Activated T-helper 1 cell treated with anti-CD3 and anti-CD28 coated beads, Interleukin-2, amount 50 U/mL, for 16 hours (primary cell): ENCODE results near the gene CACNA2D3.
"Not testable (repeated sequence)": the region's sequence is repeated elsewhere in the genome, so short reads cannot be mapped to it uniquely, and the experiment has no call there.

Experiments
- DNase-seq, 2 donors: peaks; one replicate each; pipeline ENCODE4 v3.0.0-alpha.2; 2020; ENCODE audit warnings: low read depth in 1 of 2, low spot score in 1 of 2

Gene CACNA2D3

DNA sequence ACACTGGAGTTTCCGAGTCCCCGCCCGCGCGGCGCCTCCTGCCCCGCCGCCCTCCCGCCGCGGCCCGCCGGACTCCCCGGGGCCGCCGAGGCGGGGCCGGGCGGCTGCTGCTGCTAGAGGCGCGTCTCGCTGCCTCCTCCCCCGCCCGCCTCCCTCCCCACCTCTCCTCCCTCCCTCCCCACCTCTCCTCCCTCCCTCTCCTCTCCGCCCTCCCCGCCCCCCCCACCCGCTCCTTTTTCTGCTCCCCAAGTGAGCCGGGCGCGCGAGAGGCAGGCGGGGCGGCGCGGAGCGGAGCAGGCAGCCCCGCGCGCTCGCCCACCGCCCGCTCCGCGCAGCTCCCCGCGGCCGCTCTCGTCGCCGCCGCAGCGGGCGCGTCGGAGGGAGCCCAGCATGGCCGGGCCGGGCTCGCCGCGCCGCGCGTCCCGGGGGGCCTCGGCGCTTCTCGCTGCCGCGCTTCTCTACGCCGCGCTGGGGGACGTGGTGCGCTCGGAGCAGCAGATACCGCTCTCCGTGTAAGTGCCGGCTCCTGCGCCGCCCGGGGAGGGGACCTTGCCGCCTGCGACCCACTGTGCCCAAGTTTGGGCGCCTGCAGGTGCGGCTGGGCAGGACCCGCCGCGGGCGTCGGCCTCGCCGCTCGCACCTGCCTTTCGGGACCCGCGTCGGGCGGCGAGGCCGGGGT, at the start of gene CACNA2D3:
CACNA2D3 (plus strand) TSS at position 229 of the 679 bp plus-strand sequence.
- DNase-seq: no peak

DNA sequence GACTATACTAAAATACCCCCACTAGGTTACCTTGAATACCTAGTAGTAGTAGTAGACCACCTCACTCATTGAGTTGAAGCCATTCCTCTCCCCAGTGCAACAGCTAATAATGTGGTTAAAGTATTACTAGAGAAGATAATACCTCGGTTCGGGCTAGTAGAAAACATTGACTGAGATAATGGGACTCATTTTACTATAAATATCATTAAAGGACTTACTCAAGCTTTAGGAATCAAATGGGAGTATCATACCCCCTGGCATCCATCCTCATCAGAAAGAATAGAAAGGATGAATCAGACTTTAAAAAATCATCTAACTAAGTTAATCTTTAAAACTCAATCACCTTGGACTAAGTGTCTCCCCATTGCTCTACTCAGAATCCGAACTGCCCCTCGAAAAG, 49.0 kb upstream of the CACNA2D3 start:
- DNase-seq: no peak

DNA sequence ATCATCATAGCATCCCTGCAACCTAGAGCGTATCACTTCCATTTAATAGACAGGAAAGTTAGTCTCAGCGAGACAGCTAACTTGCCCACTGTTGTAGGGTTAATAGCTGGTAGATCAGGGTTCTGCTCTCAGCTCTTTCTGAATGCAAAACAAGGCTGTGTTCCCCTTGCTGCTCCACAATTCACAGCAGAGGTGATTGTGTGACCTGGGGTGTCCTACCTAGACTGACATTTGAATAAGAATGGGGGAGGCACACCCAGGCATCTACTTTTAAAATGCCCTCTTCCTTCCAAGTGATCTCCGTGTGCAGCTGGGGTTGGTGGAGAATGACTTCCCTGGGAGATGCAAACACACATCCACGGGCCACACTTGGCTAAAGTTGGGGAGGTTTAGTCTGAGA, 43.0 kb upstream of the CACNA2D3 start:
- DNase-seq: no peak

DNA sequence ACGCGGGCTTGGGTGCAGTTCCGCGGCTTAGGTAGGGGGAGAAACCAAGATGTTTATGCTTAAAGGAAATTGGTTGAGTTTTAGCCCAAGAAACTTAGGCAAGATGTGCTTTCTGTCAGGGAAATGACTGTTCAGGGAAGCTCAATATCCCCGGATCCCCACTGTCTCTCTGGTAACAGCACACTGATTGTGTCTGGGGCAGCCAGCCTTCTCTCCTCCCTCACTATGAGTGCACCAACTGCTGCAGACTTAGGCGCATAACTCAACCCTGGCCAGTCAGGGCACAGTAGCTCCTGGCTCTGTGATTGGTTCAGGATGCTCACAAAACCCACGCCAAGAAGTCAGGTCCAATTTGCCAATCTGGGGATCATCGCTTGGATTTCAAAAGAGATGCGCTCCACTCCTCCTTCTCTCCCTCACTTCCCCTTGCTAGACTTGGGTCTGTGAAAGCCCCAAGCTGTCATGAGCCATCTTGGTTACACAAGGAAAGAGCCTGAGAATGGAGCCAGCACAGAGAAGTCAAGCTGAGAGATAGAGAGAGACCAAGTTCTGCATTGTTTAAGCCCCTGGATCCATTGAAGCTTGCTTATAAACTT, 42.5 kb upstream of the CACNA2D3 start:
- no peak for DNase-seq

DNA sequence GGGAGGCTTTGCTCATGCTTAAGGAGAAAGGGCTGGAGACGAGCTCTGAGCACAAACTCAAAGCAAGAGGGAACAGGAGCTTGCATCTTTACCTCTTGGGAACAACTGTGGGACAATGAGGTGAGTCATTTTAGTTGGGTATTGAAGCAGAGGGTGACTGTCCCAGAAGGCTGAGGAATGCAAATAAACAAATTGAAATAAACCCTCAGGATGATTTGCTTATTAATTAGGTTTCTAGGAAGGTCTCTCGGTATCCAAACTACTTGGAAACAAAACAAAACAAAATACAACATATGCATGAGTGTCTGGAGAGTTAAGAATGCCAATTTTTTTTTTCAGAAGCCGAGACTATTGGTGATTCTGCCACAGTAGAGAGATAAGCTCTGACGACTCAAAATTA, 38.4 kb upstream of the CACNA2D3 start:
- DNase-seq: no peak

DNA sequence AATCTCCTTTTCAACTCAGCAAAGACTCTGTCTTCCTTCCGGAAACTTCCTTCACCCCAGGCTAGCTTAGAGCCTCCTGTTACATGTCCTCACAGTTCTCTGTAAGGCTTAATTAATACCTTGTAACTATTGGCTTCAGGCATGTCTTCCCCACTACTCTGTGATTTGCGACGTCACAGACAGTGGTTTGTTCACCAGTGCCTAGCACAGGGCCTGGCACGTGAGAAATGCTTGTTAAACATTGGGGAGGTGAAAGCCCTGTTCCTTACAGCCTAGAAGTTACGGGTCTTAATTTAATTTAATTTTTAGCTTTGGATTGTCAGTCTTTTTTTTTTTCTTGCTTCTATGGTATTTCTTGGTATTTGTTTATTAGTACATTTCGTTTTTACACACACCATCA, 36.4 kb upstream of the CACNA2D3 start:
- no peak for DNase-seq

DNA sequence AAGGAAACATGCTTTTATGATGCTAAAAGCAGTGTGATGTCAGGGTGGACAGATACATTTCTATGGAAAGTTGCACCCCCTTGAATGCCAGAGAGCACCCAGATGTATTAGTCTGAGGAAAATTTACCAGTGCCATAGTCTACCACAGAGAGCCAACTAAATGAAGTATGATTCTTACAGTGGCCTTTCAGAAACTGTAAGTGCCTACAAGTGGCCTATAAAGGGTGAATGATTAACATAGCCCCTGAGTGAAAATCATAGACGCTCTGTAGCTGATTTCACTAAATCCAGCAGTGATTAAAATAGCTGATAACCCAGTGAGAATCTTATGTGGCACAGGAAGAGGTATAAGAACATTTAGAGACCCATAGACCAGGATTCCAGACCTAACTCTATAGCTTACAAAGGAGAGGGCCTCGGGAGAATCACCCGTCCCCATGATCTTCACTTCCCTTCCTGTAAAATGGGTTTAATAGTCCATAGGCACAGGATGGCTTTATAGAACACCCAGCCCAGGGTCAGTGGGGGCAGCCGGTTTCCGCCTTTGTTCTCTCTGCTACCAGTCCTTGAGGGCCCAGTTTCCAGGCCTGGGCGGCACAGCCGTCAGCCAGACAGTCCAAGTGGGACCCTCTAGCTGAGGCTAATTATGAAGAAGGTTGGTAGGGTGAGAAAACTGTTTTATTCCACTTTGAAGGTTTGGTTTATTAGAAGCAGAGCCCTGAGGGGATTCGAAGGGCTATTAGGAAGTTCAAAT, 35.5 kb upstream of the CACNA2D3 start:
- DNase-seq: no peak

DNA sequence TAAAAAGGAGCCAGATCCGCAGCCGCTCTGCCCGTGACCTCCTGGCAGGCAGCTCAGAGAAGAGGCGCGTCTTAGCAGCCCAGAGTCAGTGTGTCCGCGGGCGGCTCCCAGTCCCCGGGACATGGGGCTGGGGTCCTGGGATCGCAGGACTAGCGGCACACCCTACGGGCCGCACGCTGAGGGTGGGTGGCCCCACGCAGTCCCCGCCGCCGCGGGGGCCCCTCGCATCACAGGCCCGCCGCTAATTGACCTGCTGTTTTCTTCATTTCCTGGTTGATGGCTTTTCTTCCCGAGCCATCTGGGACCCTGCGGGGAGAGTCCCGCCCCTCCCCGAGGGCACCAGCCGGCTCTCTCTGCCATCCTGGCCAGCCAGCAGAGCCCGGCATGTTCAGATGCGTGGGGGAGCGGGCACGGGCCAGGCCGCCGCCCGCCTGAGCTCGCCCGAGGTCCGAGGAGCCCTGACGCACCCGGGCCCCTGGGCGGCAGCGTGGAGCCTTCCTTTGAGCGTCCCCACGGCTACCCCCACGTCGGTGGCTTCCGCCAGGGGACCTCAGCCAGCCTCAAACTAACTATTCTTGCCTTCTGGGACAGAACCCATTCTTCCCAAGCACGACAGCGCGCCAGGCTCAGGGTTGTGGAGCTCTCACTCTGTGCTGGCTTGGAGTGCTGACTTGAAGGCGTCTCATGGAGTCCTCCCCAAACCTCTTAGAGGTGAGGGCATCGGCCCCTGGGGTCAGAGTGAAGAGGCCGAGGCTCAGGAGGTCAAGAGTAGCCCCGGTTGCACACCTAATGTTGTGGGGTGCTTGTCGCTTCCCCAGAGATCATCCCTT, 34.6 kb upstream of the CACNA2D3 start:
- no peak for DNase-seq

DNA sequence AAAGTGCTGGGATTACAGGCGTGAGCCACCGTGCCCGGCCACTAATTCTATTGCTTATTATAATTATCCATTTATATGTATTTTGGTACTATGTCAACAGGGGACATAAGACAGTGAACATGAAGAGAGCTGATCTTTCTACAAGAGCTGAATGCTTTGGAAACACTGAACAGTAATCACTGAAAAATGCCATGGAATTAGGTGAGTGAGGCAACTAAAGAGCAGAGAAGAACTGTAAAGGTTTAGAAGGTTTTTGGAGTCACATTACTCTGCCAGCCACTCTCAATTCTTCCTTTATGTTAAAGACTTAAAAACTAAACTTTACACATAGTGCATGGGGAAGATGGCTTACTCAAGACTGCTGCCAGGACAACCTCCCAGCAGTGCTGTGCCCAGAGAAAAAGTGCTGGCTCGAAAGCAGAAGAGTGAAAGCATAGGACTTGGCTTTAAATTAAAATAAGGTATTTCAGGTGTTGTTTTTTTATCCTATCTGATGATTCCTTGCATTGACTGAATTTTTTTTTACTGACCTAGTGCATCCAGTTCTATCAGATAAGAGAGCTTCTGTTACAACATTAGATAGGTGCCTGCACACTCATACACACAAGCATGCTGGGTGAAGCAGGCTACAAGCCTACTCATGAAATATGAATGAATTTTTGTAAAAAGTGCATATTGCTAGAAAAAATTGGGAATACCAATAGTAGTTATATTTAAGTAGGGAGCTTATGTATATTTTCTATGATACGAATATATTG, 28.7 kb upstream of the CACNA2D3 start:
- DNase-seq: no peak

DNA sequence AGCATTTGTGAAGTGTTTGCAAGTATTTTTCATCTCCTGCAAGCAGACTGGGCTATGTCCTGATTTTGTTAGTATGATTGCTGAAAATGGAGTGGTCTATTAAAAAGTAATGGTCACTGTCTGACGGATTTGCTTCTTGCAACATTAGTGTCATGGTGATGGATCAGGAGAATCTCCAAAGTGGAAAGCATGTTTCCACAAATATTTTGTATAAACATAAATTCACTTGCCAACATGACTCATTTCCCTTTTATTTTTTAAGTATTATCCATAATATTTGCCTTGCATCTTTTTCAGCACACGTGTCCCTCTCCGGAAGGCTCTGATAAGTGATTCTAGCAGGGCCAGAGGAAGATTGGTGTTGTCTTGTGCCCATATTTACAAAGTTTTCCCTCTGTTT, 27.4 kb upstream of the CACNA2D3 start:
- no peak for DNase-seq

DNA sequence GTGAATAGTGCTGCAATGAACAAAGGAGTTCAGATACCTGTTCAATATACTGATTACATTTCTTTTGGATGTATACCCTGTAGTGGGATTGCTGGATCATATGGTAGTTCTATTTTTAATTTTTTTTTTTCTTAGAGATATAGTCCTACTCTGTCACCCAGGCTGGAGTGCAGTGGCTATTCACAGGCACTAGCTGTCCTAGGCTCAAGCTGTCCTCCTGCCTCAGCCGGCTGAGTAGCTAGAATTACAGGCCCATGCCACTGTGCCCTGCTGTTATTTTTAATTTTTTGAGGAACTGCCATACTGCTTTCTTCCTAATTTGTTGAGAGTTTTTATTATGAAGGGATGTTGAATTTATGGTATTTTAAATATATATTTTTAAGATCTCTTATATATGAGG, 23.0 kb upstream of the CACNA2D3 start:
- DNase-seq: no peak

DNA sequence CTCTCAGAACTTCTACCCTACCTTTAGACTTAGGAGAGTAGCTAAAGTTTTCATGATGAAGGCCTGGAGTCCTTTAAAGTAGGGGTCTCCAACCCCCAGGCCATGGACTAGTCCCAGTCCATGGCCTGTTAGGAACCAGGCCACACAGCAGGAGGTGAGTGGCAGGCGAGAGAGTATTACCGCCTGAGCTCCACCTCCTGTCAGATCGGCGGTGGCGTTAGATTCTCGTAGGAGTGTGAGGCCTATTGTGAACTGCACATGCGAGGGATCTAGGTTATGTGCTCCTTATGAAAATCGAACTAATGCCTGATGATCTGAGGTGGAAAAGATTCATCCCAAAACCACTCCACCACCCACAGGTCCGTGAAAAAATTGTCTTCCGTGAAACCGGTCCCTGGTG, 18.3 kb upstream of the CACNA2D3 start:
- no peak for DNase-seq

DNA sequence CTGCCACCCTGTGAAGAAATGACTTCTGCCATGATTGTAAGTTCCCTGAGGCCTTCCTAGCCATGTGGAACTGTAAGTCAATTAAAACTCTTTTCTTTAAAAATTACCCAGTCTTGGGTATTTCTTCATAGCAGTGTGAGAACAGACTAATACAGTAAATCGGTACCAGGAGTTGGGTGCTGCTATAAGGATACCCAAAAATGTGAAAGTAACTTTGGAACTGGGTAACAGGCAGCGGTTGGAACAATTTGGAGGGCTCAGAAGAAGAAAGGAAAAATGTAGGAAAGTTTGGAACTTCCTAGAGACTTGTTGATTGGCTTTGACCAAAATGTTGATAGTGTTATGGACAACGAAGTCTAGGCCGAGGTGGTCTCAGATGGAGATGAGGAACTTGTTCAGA, 6.2 kb upstream of the CACNA2D3 start:
- not testable (repeated sequence) for DNase-seq

DNA sequence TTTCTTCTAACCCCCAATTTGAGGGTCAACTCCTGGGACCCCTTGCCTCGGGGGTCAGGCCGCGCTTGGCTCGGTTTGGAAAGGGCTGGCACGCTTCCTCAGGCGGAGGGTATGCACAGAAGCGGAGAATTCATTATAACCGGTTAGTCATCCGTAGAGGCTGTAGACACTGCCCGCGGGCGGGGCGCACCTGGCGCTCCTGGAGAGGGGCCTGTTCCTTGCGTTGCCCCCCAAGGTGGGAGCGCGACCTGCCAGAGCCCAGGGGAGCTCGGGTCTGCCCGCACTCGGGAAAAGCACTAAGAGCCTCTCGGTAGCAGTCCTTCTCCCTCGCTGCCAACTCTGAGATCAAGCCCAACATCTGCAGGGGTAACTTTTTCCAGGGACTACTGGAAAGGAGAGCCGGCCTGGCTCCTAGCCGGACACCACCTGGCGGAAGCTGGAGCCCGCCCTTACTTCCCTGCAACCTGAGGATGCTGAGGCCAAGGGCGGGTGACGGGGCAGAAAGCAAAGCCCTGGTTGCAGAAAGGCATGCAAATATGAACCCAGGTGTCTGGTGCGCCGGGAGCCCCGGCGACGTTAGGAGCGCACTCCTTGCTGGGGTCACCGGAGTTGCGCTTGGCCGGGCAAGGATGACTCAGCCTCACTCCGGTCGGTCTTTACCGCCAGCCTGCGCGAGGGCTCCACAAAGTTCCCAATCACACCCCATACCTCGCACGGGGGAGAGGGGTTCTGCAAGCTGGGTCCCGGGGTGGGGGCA, 1.5 kb upstream of the CACNA2D3 start:
- DNase-seq: no peak

DNA sequence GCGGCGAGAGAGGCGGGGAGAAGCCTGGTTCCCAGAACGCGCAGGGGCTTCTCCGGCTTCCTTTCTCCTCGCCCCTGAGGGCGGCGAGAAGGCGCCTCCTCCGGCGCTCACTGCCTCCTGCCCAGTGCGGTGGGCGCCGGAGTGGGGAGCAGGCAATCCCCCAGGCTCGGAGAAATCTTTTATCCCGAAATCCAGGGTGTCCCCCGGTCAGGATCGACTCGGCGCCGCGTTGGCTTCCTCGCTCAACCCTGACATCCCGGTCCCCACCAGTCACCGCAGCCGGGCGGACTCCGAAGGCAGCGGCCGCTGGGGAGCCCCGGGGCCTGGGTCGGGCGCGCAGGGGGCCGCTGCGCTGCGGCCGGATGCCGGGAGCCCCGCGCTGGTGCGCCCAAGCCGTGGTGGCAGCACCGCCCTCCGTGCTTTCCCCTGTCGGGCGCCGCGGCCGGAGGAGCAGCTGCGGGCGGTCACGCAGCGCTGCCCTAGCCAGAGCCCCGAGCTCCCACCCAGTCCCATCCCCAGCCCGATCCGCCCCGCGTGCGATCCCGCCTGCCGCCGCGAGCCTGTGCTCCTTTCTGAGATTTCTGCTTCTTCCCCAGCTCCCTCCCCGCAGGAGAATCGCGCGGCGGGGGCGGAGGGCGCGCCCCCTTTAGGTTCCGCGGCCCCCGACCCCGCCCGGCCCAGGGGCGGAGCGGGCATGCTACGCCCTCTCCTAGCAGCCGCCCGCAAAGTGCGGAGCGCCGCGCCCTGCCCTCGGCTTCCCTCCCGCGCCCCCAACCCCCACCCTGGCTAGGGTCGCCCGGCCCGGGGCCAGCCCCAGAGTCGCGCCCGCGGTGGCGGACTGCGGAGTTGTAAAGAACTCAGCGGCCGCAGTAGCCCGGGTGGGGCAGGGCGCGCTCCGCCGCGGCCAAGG, 683 bp upstream of the CACNA2D3 start:
- DNase-seq: no peak

DNA sequence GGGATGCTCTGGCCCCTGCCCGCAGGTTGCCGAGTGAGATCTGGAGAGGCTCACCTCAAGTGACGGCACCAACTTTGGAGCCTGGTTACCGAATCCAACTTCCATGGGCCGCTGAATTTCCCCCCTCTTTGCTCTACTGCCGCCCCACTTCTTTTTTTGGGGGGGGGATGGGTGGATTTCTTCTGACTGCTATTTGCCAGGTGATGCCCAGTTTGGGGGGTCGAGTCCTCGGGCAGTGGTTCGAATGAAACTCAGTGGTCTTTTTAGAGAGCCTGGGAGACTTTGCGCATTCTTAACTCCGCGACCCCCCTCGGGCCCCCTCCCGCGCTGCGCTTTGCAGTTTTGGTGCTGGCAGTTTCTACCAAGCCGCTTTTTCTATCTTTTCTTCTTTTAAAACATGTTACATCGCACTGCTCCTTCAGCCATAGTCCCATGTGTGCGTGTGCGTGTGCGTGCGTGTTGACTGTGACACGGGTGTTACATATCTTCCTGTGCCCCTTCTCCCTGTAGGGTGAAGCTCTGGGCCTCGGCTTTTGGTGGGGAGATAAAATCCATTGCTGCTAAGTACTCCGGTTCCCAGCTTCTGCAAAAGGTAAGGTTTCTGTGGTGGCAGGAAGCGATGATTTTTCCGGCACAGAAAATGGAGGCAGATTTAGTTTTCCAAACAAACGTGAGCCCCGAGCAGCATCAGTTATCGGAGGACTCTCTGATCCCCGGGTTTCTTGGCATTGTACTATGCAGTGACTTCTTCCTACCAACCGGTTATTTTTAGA, 837 bp downstream of the CACNA2D3 start:
- no peak for DNase-seq

DNA sequence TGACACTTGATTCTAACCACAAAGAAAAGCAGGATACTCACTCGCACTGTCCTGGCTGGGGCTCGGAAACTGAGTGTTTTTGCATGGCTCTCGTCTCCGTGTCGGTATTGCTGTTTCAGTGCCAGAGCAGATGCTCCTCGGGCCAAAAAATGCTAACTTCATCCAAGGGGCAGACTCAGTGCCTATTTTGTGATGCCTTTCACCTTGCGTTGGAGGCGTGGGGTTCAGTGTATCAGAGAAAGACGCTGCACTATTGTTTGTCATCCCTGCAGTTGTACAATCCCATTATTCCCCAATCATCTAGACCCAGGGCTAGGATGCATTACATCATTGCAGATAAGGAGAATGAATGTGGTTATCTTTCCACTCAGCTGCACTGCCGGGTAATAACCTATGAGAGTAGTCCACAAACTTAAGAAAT, 1.4 kb downstream of the CACNA2D3 start:
- no peak for DNase-seq

DNA sequence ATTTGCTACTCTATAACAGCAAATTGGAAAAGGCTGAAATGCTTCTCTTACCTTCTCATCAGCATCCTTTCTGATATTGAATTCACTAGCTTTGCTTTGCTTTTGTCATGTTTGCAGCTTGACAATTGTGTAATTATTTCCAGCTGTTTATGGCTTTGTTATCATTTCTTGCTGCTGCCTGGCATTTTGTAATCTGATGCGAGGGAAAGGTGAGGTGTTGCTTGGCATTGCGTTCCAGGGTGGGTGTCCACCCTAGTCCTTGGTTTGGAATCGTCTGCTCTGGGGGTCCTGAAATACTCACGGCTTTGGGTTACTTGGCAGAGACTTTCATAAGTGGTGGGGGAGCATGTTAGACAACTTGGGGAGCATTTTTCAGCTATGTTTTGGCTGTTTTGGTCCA, 2.9 kb downstream of the CACNA2D3 start:
- no peak for DNase-seq
